Ovary (tissue), 3 donors: ENCODE measurements around the gene RAPGEF4.

Source experiments
- CTCF ChIP-seq, 3 donors: fragments of 450-650 bp in 2 of 3; fragments of 200-600 bp in 1 of 3; IDR thresholded peaks; one replicate each; pipeline versions ENCODE4 v1.5.1 to v1.8.0; 2016 to 2022; ENCODE audit warnings: antibody characterized with exemption in 3 of 3, mild to moderate bottlenecking in 1 of 3
- EP300 ChIP-seq: sonication (generic); formaldehyde crosslinking; IDR thresholded peaks from one replicate; pipeline ENCODE4 v1.6.1; 2017; ENCODE audit warnings: antibody characterized with exemption
- donor health status: DM: no; HTN: no; CAD: no.

DNA sequence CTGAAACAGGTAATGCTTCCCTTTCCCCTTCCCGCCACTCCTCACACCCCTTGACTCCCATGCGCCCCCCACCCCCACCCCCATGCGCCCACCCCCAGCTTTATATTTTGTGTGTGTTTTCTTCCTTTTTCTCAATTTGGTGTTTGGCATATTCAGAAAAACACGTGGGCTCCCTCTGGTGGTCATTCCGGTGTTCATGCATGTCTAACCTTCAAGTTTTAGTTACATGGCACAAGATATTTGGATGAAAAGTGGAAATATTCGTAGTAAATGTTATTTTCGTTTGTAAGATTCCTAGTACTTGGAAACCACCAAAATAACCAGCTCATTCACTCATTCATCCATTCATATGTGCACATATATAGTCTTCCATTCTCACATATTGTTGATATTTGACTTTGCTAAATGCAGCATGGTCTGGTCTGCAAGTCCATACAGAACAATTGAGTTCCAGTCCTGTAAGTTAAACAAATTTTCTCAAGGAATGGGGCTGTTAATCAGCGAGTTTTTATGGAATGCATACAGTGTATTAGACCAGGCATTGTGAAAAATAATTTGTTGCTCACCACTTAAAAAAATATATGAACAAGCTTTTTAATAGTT lies 196.4 kb downstream of the RAPGEF4 start:
- TF ChIP-seq CTCF (IDR thresholded peaks at IDR 0.05): peak in 2 of 3 donors; percentile 45 to 64
- TF ChIP-seq EP300: no peak
